Kidney epithelial cell (primary cell): Measurements from ENCODE around the gene PLXNA2. TPM values are rescaled to one million over a fixed set of nuclear protein-coding genes. Genes with fewer than 3 reads are reported as not detected.

Experiments used
- DNase-seq: peaks from one replicate; pipeline ENCODE4 v3.0.0-alpha.2; 2010; ENCODE audit warnings: low read depth
- H3K27me3 ChIP-seq: 2 replicates; pipeline ENCODE4 v1.6.0; 2011; ENCODE audit warnings: low read length; ENCODE audit not compliant: control insufficient read depth, insufficient read depth
- H3K36me3 ChIP-seq: 2 replicates; pipeline ENCODE4 v1.5.1; 2011; ENCODE audit warnings: low read length; ENCODE audit not compliant: control insufficient read depth, insufficient read depth
- H3K4me3 ChIP-seq: 2 replicates; pipeline ENCODE4 v1.5.1; 2011; ENCODE audit warnings: low read depth, mild to moderate bottlenecking, control low read depth, low read length
- total RNA-seq: library from RNA; depleted of rRNA; stranded (reverse); fragments of >200 nt; gene quantifications from 2 replicates; pipeline ENCODE4 v1.2.3, GENCODE V29; 2015
- TF ChIP-seq, protein P1 (sequence below): IDR thresholded peaks from 2 replicates; pipeline ENCODE4 v1.5.1; 2011; ENCODE audit warnings: mild to moderate bottlenecking, moderate library complexity, low read length, control low read depth, inconsistent platforms; ENCODE audit not compliant: insufficient read depth, poor library complexity, severe bottlenecking

PLXNA2 gene
- total RNA-seq, 1 donor from 2014 or later = 6.9 TPM

DNA sequence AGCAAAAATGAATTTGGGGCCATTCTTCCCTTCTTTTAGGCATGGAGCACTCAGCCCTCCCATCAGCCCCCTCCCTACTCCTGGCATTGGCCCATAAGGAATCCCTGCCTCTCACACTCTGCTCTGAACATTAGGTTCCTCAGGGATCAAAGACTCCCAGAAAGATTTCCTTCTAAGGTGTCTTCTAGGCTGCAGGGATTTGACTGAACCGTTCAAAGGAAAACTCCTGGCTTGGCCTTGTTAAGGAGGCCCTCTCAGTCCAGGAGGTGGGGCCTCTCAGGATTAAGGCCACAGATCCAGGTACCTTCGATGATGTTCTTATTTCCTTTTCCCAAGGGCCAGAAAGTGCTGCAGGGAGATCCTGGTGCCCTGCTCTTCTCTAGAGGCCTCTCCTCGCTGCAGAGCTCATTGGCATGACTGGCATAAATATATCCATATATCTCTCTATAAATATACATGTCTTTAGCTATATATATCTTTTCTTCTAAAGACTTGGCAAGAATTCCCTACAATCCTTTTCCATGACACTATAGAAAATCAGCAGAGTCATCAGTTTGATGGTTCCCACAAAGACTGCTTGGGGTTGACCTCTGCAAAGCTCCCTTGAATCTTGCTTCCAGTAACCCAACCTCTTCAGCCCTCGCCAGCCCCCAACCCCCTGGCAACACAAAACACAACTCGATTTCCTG, 59.1 kb downstream of the PLXNA2 start:
- no peak for DNase-seq
- TF ChIP-seq, protein P1, sequence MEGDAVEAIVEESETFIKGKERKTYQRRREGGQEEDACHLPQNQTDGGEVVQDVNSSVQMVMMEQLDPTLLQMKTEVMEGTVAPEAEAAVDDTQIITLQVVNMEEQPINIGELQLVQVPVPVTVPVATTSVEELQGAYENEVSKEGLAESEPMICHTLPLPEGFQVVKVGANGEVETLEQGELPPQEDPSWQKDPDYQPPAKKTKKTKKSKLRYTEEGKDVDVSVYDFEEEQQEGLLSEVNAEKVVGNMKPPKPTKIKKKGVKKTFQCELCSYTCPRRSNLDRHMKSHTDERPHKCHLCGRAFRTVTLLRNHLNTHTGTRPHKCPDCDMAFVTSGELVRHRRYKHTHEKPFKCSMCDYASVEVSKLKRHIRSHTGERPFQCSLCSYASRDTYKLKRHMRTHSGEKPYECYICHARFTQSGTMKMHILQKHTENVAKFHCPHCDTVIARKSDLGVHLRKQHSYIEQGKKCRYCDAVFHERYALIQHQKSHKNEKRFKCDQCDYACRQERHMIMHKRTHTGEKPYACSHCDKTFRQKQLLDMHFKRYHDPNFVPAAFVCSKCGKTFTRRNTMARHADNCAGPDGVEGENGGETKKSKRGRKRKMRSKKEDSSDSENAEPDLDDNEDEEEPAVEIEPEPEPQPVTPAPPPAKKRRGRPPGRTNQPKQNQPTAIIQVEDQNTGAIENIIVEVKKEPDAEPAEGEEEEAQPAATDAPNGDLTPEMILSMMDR = no peak
- Histone ChIP-seq H3K36me3 (no peaks in the 10 kb centered on the region), H3K4me3 (no peak overlapping the region), H3K27me3 (no peaks in the 10 kb centered on the region)

DNA sequence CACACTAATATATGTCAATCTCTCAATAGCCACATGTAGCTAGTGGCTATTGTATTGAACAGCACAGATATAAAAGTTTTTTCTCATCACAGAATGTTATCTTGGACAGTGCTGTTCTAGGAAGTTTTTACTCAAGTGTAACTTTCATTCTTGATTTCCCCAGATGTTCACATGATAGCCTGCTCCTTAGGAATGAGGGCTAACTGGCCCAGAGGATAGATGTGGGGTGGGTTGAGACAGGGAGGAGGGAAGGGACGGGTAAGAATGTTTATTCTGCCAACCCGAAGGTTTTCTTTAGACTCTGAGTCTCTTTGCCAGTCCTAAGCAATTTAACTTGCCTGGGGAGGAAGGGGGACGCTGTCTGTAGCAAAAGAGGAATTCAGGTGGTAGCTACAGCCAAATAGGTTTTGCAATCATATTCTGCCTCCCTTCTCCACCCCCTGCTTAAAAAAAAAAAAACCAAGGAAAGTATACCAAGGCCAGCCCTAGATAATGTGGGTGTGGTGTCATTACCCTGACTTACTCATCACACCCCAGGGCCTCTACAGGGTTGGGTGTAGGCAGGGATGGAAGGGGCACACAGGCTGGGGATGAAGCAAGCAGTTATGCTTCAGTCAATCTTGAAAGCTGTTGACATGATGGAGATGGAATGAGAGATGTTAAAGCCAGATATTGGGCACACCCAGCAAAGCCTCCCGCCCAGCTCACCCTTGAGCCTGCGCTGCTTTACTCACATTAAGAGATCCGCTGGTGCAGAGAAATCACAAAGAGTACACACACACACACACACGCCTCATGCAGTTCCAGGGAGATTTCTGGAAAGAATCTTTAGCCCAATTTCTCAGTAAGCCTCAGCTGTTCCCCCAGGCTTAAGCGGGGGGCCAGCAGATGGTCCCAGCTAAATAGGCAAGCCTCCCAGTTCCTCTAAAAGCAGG, 59.9 kb downstream of the PLXNA2 start:
- Histone ChIP-seq H3K27me3 (no peaks in the 10 kb centered on the region), H3K36me3 (no peaks in the 10 kb centered on the region), H3K4me3 (no peak overlapping the region)
- TF ChIP-seq, protein P1 = no peak
- peak; percentile 87 for DNase-seq

DNA sequence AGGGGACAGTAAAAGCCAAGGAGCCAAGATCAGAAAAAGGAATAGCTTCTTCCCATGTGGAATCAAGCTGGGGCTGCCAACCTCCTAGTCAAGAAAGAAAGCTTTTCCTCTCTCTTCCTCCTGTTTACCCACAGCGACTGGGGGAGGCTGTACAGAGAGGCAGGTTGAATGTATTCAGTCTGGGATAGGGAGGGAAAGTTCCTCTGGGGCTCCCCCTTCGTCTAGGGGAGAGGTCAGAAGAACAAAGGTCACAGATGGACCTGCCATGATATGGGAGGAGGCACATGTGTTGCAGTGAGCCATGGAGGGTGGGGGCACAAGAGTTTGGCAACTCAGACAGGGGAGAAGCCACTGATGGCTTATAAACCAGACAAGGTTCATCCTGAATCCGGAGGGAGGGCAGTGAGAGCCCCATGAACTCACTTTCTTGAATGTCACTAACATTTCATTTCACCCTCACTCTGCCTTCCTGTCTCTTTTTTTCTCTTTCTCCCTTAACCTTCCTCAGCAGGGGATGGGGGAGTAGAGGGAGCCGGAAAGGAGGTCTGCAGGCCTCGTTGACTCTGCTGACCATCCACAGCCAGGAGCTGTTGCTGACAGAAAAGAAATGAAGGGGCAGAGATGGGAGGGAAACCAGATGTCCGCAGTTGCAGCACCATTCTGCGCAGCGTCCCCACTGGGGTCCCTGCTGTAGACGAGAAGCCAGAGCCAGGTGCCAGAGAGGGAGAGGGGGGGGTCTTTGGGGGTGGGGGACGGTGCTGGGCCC, 61.1 kb downstream of the PLXNA2 start:
- no peaks in the 10 kb centered on the region for H3K27me3 ChIP-seq
- H3K4me3 ChIP-seq = no peak overlapping the region
- TF ChIP-seq, protein P1 = no peak
- H3K36me3 ChIP-seq = no peaks in the 10 kb centered on the region
- DNase-seq = no peak

DNA sequence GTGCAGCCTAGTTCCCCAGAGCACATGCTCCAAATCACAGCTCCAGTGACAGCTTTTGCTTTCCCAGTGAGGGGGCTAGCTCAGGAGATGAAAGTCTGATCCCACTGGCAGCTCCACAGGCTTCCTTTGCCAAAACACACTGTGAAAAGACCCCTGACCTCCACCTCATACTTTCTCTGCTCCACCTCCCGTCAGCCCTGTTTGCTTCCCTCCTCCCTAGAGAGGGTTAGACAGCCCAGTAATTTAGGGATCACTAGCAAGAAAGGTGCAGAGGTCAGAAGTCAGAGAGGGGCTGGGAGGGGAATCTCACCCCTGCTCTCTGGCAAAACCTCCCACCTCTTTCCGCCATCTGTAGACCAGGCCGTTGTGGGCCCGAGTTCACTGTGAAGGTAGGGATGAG, 62.8 kb downstream of the PLXNA2 start:
- no peak overlapping the region for H3K4me3 ChIP-seq
- no peak for DNase-seq
- TF ChIP-seq, protein P1 = no peak
- H3K27me3 ChIP-seq = no peaks in the 10 kb centered on the region
- H3K36me3 ChIP-seq = no peaks in the 10 kb centered on the region

DNA sequence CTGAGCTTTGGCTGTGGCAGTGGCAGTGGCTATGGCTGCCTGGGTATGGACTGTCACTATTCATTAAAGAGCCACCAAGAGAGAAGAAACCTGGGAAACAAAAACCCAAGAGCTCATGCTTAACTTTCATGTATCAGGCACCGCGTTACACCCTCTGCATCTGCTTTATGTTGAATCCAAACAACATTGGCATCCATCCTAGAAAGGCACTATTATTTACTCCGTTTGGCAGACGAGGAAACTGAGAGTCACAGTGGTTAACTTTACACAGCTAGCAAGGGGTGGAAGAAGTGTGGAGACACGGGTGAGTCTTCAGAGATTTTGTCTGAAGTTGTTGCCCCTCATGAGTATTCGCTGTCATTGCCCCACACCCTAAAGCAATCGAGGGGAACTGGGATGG, 63.8 kb downstream of the PLXNA2 start:
- H3K4me3 ChIP-seq = no peak overlapping the region
- H3K36me3 ChIP-seq = no peaks in the 10 kb centered on the region
- TF ChIP-seq, protein P1 = no peak
- no peaks in the 10 kb centered on the region for H3K27me3 ChIP-seq
- no peak for DNase-seq
